ENCODE measurements around the gene PSMD2.
A peak's percentile ranks its signal among the peaks of the same experiment; 100 is the strongest.

PSMD2 gene

GRCh38 chr3:184354121-184354728 lies 55.2 kb downstream of the PSMD2 start:
- DNase-seq (ENCODE audit: low spot score) = peak; percentile 66
- FAIRE-seq = peak; percentile 72

- no peak for FAIRE-seq
- DNase-seq (ENCODE audit: low spot score) = no peak
Measured at GRCh38 chr3:184354754-184355153, 55.7 kb downstream of the PSMD2 start.

- FAIRE-seq (peak; percentile 68), DNase-seq (ENCODE audit: low spot score) (no peak)
Measured at GRCh38 chr3:184355261-184356040, 56.4 kb downstream of the PSMD2 start.

GRCh38 chr3:184357248-184358123 lies 58.4 kb downstream of the PSMD2 start:
- FAIRE-seq (no peak), DNase-seq (ENCODE audit: low spot score) (no peak)

GRCh38 chr3:184358124-184358767 lies 59.2 kb downstream of the PSMD2 start:
- FAIRE-seq = no peak
- no peak for DNase-seq (ENCODE audit: low spot score)
